ENCODE data around the gene TSEN15.
A peak's percentile ranks its signal among the peaks of the same experiment; 100 is the strongest.

TSEN15 gene

DNA sequence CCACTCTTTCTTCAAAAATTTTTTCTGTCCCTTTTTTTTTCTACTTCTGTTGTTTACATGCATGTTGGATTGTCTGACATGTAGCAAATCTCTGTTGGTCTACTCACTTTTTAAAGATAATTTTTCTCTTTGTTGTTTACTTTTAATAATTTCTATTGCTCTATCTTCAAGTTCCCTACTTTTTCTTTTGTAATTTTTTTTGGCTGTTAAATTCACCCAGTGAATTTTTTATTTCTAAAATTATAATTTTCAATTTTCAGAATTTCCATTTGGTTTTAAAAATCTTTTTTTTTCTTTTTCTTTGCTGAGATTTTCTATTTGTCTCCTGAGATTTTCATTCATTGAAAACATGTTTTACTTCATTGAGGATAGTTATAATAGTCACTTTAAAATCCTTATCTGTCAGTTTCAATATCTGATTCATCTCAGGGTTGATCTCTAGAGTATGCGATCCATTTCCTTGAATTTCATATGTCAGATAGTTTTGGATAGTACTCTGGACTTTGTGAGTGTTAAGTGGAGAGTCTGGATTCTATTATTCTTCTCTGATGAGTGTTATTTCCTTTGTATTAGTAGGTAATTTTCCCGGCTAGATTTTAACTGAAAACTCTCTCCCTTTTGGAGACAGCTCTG lies 1.6 kb upstream of the TSEN15 start:
- CTCF ChIA-PET = interaction anchor here (0.7 kb wide), 1 partner anchor 291 kb away, joined by 3 read pairs; no protein-coding TSS in a partner anchor
- H3K4me1 ChIP-seq (ENCODE audit: control insufficient read depth, insufficient read depth, low read length) = no peaks in the 10 kb centered on the region
- no peak overlapping the region for H3K27ac ChIP-seq (ENCODE audit: extremely low read depth, low read depth, low read length)
- H3K4me3 ChIP-seq (ENCODE audit: low read depth, low read length) = no peak overlapping the region
- POLR2A ChIA-PET = interaction anchor here (1.1 kb wide), 1 partner anchor 13 kb away, joined by 4 read pairs; no protein-coding TSS in a partner anchor
- H3K9me3 ChIP-seq (ENCODE audit: control insufficient read depth, insufficient read depth, low read depth, low read length) = no peaks in the 10 kb centered on the region
- H3K36me3 ChIP-seq (ENCODE audit: control insufficient read depth in 2 of 2, insufficient read depth in 1 of 2, low read length in 2 of 2) = peaks cover 0 to 5% of the 10 kb centered on the region in 2 experiments; a peak in 1 of 3 replicates
- TF ChIP-seq ZNF23 (tag by site-specific recombination; IDR thresholded peaks at IDR 0.05; ENCODE audit: borderline replicate concordance) = no peak
- TF ChIP-seq, protein P1, sequence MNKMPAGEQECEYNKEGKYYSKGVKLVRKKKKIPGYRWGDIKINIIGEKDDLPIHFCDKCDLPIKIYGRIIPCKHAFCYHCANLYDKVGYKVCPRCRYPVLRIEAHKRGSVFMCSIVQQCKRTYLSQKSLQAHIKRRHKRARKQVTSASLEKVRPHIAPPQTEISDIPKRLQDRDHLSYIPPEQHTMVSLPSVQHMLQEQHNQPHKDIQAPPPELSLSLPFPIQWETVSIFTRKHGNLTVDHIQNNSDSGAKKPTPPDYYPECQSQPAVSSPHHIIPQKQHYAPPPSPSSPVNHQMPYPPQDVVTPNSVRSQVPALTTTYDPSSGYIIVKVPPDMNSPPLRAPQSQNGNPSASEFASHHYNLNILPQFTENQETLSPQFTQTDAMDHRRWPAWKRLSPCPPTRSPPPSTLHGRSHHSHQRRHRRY (tag by site-specific recombination; IDR thresholded peaks at IDR 0.05) = no peak
- no peak for TF ChIP-seq ZNF324 (tag by site-specific recombination; IDR thresholded peaks at IDR 0.05)
- no peak for TF ChIP-seq ZNF707 (tag by site-specific recombination; IDR thresholded peaks at IDR 0.05)
- TF ChIP-seq ZNF140 (tag by site-specific recombination; IDR thresholded peaks at IDR 0.05) = no peak
- TF ChIP-seq, protein P2, sequence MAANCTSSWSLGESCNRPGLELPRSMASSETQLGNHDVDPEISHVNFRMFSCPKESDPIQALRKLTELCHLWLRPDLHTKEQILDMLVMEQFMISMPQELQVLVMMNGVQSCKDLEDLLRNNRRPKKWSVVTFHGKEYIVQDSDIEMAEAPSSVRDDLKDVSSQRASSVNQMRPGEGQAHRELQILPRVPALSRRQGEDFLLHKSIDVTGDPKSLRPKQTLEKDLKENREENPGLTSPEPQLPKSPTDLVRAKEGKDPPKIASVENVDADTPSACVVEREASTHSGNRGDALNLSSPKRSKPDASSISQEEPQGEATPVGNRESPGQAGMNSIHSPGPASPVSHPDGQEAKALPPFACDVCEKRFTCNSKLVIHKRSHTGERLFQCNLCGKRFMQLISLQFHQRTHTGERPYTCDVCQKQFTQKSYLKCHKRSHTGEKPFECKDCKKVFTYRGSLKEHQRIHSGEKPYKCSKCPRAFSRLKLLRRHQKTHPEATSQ (tag by site-specific recombination; IDR thresholded peaks at IDR 0.05) = no peak

DNA sequence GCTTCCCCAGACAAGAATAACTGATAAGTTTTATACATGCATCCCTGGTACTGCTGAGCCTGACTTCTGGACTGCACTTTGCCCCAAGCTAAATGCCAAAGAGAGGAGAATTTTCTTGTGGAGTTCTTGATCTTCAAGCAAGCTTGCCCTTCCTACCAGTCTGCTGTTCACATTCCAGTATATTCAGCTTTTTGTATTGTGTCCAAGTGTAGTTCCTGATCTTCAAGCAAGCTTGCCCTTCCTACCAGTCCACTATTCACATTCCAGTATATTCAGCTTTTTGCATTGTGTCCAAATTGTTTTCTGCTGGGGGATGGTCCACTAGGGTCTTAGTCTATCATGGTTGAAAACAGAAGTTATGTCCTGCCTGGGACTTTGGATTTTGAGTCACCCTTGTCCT lies 894 bp upstream of the TSEN15 start:
- peak overlapping the region; percentile 97; the same call in 1 of the 2 replicates for H3K27ac ChIP-seq (ENCODE audit: extremely low read depth, low read depth, low read length)
- ChIA-PET CTCF (interaction anchor here (1.7 kb wide), 1 partner anchor 107 kb away, joined by 9 read pairs; no protein-coding TSS in a partner anchor), POLR2A (interaction anchor here (0.9 to 1.5 kb wide), 5 partner anchors 9 to 108 kb away, joined by 3 to 11 read pairs (median 4); no protein-coding TSS in a partner anchor)
- no peaks in the 10 kb centered on the region for H3K9me3 ChIP-seq (ENCODE audit: control insufficient read depth, insufficient read depth, low read depth, low read length)
- no peaks in the 10 kb centered on the region for H3K4me1 ChIP-seq (ENCODE audit: control insufficient read depth, insufficient read depth, low read length)
- TF ChIP-seq, protein P3, sequence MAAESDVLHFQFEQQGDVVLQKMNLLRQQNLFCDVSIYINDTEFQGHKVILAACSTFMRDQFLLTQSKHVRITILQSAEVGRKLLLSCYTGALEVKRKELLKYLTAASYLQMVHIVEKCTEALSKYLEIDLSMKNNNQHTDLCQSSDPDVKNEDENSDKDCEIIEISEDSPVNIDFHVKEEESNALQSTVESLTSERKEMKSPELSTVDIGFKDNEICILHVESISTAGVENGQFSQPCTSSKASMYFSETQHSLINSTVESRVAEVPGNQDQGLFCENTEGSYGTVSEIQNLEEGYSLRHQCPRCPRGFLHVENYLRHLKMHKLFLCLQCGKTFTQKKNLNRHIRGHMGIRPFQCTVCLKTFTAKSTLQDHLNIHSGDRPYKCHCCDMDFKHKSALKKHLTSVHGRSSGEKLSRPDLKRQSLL (tag by site-specific recombination; IDR thresholded peaks at IDR 0.05) = no peak
- TF ChIP-seq GLIS2 (tag by site-specific recombination; IDR thresholded peaks at IDR 0.05) (no peak), ZNF404 (tag by site-specific recombination; IDR thresholded peaks at IDR 0.05) (no peak), TCF7L2 (IDR thresholded peaks at IDR 0.05; ENCODE audit: borderline replicate concordance, low read depth, low read length) (no peak), ZNF112 (tag by site-specific recombination; IDR thresholded peaks at IDR 0.05) (no peak), ZNF214 (tag by site-specific recombination; IDR thresholded peaks at IDR 0.05; ENCODE audit: borderline replicate concordance) (no peak), YY1 (tag by site-specific recombination; IDR thresholded peaks at IDR 0.05) (no peak)
- TF ChIP-seq, protein P4, sequence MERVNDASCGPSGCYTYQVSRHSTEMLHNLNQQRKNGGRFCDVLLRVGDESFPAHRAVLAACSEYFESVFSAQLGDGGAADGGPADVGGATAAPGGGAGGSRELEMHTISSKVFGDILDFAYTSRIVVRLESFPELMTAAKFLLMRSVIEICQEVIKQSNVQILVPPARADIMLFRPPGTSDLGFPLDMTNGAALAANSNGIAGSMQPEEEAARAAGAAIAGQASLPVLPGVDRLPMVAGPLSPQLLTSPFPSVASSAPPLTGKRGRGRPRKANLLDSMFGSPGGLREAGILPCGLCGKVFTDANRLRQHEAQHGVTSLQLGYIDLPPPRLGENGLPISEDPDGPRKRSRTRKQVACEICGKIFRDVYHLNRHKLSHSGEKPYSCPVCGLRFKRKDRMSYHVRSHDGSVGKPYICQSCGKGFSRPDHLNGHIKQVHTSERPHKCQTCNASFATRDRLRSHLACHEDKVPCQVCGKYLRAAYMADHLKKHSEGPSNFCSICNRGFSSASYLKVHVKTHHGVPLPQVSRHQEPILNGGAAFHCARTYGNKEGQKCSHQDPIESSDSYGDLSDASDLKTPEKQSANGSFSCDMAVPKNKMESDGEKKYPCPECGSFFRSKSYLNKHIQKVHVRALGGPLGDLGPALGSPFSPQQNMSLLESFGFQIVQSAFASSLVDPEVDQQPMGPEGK (tag by site-specific recombination; IDR thresholded peaks at IDR 0.05) = no peak
- TF ChIP-seq, protein P5, sequence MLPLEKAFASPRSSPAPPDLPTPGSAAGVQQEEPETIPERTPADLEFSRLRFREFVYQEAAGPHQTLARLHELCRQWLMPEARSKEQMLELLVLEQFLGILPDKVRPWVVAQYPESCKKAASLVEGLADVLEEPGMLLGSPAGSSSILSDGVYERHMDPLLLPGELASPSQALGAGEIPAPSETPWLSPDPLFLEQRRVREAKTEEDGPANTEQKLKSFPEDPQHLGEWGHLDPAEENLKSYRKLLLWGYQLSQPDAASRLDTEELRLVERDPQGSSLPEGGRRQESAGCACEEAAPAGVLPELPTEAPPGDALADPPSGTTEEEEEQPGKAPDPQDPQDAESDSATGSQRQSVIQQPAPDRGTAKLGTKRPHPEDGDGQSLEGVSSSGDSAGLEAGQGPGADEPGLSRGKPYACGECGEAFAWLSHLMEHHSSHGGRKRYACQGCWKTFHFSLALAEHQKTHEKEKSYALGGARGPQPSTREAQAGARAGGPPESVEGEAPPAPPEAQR (tag by site-specific recombination; IDR thresholded peaks at IDR 0.05) = no peak
- peaks cover 0 to 8% of the 10 kb centered on the region in 2 experiments; a peak in 1 of 3 replicates for H3K36me3 ChIP-seq (ENCODE audit: control insufficient read depth in 2 of 2, insufficient read depth in 1 of 2, low read length in 2 of 2)
- H3K4me3 ChIP-seq (ENCODE audit: low read depth, low read length) = no peak overlapping the region

Data from HEK293 (cell line).